Large intestine (tissue), 3 donors: ENCODE results near the gene RBMS1. TPM values are rescaled to one million over a fixed set of nuclear protein-coding genes. Genes with fewer than 3 reads are reported as not detected.

ENCODE experiments used
- DNase-seq, 2 donors: peaks; one replicate each; pipeline versions ENCODE4 v3.0.0 to v3.0.0-alpha.2; 2013
- H3K27ac ChIP-seq: one replicate; pipeline ENCODE4 v1.5.1; 2013; ENCODE audit warnings: low read length
- H3K27me3 ChIP-seq: 2 replicates; pipeline ENCODE4 v1.6.1; 2013; ENCODE audit warnings: low read length; ENCODE audit not compliant: control insufficient read depth, insufficient read depth
- H3K36me3 ChIP-seq: 2 replicates; pipeline ENCODE4 v1.6.1; 2013; ENCODE audit warnings: low read length; ENCODE audit not compliant: control insufficient read depth, insufficient read depth
- H3K4me1 ChIP-seq: one replicate; pipeline ENCODE4 v1.6.1; 2013; ENCODE audit warnings: low read length; ENCODE audit not compliant: control insufficient read depth, insufficient read depth
- H3K4me3 ChIP-seq: one replicate; pipeline ENCODE4 v1.5.1; 2013; ENCODE audit warnings: low read length
- H3K9me3 ChIP-seq: one replicate; pipeline ENCODE4 v1.6.1; 2013; ENCODE audit warnings: mild to moderate bottlenecking, low read depth, low read length, moderate library complexity; ENCODE audit not compliant: control insufficient read depth
- WGBS: methylation state at CpG from one replicate; pipeline ENCODE4 v1.1.5; 2013; ENCODE audit warnings: low lambda C conversion rate; ENCODE audit not compliant: insufficient coverage; 5-methylcytosine and 5-hydroxymethylcytosine counted together
- polyA plus RNA-seq: library from polyadenylated mRNA; unstranded; fragments of 120-200 nt; gene quantifications from one replicate; pipeline ENCODE4 v1.2.1, GENCODE V29; 2013

Gene RBMS1
- polyA plus RNA-seq, 1 donor, result 46.6 TPM

DNA sequence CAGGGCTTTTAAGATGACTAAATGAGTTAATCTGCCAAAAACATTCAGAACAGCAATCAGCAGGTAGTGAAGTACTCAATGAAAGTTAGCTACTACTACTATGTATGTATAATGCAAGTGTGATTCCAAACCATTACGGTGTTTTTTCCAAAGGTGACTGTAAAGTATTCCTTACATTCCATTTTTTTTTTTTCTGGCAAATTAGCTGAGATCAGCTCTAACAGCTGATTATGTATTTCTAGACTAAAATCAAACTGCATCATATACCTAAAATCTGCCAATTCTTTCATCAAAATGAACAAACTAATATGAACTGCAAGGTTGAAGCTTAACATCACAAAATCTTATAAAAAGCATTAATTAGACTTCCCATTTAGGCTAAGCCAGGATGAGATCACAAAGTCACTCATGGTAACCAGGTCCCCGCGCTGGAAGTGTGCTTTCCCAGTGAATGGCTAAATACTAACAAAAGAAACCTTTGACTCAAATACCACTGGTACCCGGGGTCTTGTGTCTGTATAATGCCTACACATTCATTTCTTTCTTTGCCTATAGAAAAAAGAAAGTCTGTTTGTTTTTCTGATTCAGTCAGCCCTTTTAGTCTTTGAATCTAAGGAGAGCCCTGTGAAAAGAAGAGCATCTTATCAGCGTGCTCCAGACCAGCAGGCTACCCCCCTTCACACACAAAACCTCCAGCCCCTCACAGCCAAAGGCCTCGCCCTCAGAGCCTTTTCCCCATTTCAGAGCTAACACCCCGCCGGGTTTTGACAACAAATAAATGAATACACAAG lies 88.3 kb downstream of the RBMS1 start:
- WGBS, result no CpG with 5 or more reads among the region's 8 CpGs
- no peak for DNase-seq
- H3K36me3 ChIP-seq, result no peaks in the 10 kb centered on the region
- no peaks in the 10 kb centered on the region for H3K4me1 ChIP-seq
- no peak overlapping the region for H3K4me3 ChIP-seq
- H3K27ac ChIP-seq, result no peak overlapping the region
- H3K27me3 ChIP-seq, result peaks cover 9% of the 10 kb centered on the region
- no peaks in the 10 kb centered on the region for H3K9me3 ChIP-seq

DNA sequence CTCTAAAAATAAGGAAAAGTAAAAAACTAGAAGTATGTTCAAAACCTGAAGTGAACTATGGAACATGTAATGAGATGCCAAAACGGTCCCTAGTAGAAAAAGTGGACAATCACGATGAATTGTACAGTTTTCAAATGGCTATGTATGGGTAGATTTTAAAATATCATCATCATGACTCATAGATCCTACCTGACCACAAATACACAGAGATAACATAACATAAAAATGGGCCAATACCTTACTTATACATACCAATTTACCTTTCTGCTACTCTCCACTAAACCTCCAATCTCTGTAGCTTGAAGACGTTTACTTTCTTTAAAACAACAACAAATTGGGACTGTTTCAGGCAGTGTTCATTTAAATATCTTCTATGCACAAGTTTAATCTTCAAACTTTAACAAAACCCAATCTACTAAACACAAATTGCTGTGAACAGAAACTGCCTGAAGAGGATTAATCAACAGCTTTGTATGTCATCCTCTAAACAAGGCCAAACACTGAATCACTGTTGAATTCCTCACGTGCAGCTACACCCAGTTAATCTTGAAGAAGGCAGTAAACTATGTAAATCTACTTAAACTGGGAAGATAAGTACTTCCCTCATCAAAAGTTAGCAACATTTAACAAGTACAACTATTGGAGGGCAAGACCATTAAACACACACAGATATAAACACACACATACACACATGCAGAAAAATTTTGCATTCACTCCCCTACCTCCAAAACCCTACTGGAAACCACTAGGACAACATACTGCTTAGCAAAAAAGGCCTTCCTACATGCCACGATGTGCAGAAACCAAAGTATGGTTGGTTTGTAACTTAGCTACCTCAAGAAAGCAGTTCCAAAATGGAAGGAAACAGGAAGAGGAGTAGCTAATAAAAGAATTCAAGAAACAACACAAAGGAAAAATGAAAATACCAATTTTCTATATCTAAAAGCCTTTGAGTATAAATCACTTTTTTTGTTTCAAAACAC lies 90.3 kb downstream of the RBMS1 start:
- 61% methylated on average over 3 of the region's 5 CpGs for WGBS
- Histone ChIP-seq H3K27ac (no peak overlapping the region), H3K9me3 (no peaks in the 10 kb centered on the region), H3K36me3 (no peaks in the 10 kb centered on the region), H3K4me1 (no peaks in the 10 kb centered on the region), H3K27me3 (peaks cover 5% of the 10 kb centered on the region), H3K4me3 (no peak overlapping the region)
- DNase-seq, result peak in 1 of 2 donors; percentile 31

DNA sequence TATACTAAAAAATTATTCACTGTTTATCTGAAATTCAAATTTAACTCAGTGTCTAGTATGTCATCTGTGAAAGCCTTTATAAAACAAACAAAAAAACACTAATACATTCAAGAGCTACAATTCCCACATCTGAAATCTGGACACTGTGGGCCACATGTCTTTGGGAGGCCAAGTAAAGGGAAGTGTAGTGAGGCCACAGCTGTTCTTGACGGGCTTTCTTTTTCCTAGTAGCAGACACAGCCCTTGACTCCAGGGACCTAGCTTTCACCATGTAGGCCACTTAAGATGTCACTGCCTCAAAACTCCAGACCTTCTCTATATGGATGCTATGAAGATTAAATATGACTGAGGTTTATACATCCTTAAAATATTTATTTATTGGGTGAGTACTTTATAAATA lies 91.1 kb downstream of the RBMS1 start:
- no peak for DNase-seq
- H3K9me3 ChIP-seq, result no peaks in the 10 kb centered on the region
- H3K27me3 ChIP-seq, result peaks cover 2% of the 10 kb centered on the region
- WGBS, result no CpG with 5 or more reads among the region's 1 CpG
- H3K27ac ChIP-seq, result no peak overlapping the region
- H3K36me3 ChIP-seq, result no peaks in the 10 kb centered on the region
- H3K4me1 ChIP-seq, result no peaks in the 10 kb centered on the region
- no peak overlapping the region for H3K4me3 ChIP-seq

DNA sequence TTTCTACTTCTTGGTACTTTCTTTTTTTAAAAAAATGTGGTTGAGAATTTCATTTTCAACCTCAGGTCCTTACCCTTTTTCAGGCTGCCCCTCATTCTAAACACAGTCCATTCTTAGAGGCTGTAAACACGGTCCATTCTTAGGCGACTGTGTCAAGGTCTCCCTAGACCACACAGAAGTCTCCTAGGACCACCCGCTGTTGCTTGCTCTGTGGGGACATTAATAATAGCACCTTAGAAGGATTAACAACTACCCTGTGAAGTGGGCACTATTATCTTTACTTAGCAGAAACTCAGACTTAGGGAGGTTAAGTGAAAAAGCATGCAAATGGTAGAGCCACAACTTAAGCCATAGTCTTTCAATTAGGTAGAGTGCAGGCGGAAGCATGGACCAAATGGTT lies 91.7 kb downstream of the RBMS1 start:
- Histone ChIP-seq H3K9me3 (no peaks in the 10 kb centered on the region), H3K27ac (no peak overlapping the region), H3K4me1 (no peaks in the 10 kb centered on the region), H3K27me3 (peaks cover 2% of the 10 kb centered on the region), H3K36me3 (no peaks in the 10 kb centered on the region), H3K4me3 (no peak overlapping the region)
- WGBS, result 82% methylated on average over 1 of the region's 4 CpGs
- no peak for DNase-seq

- no peak overlapping the region for H3K4me3 ChIP-seq
- no peak for DNase-seq
- H3K27ac ChIP-seq, result no peak overlapping the region
- H3K4me1 ChIP-seq, result no peaks in the 10 kb centered on the region
- H3K27me3 ChIP-seq, result peaks cover 2% of the 10 kb centered on the region
- H3K36me3 ChIP-seq, result no peaks in the 10 kb centered on the region
- H3K9me3 ChIP-seq, result no peaks in the 10 kb centered on the region
- 0% methylated on average over 1 of the region's 1 CpG for WGBS
Observed at GRCh38 chr2:160399880-160400279, 93.7 kb downstream of the RBMS1 start.

DNA sequence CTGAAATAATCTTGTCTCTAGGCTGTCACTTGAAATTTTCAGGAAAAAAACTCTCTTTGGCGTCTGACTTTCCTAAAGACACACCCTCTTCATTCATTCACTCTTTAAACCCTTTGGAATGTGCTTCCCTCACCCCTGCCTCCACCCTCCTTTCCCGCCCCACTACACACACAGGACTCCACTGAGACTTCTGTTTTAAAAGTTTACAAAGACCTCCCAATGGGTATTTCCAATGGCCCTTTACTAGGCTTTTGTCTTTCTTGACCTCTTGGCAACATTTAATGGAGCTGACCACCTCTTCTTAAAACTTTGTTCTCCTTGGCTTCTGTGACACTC lies 96.1 kb downstream of the RBMS1 start:
- no peak for DNase-seq
- 60% methylated on average over 1 of the region's 2 CpGs for WGBS
- Histone ChIP-seq H3K36me3 (no peaks in the 10 kb centered on the region), H3K4me1 (no peaks in the 10 kb centered on the region), H3K27ac (no peak overlapping the region), H3K27me3 (no peaks in the 10 kb centered on the region), H3K4me3 (no peak overlapping the region), H3K9me3 (no peaks in the 10 kb centered on the region)

DNA sequence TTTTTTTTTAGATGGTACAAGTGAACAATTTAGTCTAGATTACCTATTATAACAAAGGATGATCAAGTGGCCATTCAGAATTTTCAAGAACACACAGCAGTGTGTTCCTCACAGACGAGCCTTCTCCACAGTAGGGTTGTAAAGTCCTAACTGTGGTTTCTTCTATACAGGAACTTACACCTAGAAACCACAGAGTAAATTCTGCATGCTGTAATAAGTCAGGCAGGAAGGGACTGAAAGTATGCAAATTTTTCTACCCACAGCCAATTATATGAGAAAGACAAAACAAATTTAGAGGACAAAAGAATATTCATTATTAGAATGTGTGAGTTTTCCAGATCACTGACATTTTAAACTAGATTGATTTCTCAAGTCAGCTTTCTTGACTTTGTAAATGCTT lies 99.5 kb downstream of the RBMS1 start:
- no peak for DNase-seq
- no peak overlapping the region for H3K27ac ChIP-seq
- no peaks in the 10 kb centered on the region for H3K9me3 ChIP-seq
- no peaks in the 10 kb centered on the region for H3K36me3 ChIP-seq
- H3K4me1 ChIP-seq, result no peaks in the 10 kb centered on the region
- no CpG with 5 or more reads among the region's 1 CpG for WGBS
- H3K27me3 ChIP-seq, result no peaks in the 10 kb centered on the region
- no peak overlapping the region for H3K4me3 ChIP-seq

- 100% methylated on average over 2 of the region's 3 CpGs for WGBS
- no peak overlapping the region for H3K27ac ChIP-seq
- H3K9me3 ChIP-seq, result no peaks in the 10 kb centered on the region
- DNase-seq, result no peak
- no peaks in the 10 kb centered on the region for H3K4me1 ChIP-seq
- H3K4me3 ChIP-seq, result no peak overlapping the region
- H3K27me3 ChIP-seq, result no peaks in the 10 kb centered on the region
- H3K36me3 ChIP-seq, result no peaks in the 10 kb centered on the region
Observed at GRCh38 chr2:160392201-160392600, 101.4 kb downstream of the RBMS1 start.

DNA sequence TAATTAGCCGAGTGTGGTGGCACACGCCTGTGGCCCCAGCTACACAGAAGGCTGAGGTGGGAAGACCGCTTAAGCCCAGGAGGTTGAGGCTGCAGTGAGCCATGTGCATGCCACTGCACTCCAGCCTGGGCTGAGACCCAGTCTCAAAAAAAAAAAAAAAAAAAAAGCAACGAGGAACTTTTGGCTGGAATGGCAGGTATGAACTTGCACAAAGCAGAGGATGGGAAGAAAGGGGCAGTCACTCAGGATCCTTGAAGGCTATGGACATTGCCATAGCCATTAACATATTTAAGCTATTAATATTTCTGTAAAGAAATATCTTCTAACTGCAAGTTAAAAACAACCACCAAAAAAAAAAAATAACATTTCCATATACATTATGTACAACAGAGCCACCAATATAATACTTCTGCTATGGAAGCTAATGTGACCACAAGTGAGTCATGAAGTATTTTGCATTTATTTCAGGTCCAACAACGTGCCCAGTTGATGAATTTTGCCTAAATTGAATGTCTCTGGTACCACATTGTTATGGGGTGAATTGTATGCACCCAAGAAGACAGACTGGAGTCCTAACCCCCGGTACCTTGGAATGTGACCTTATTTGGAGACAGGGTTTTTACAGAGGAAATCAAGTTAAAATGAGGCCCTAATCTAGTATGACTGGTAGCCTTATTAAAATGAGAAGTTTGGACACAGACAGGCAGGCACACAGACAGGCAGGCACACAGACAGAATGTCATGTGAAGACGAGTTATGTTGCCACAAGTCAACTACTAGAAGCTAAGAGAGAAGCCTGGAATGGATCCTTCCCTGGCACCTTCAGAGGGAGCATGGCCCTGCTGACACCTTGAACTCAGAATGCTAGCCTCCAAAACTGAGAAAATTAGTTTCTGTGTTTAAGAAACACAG lies 102.8 kb downstream of the RBMS1 start:
- no peak overlapping the region for H3K27ac ChIP-seq
- H3K27me3 ChIP-seq, result no peaks in the 10 kb centered on the region

GRCh38 chr2:160389875-160390274 lies 103.7 kb downstream of the RBMS1 start:
- Histone ChIP-seq H3K4me3 (no peak overlapping the region), H3K4me1 (no peaks in the 10 kb centered on the region), H3K9me3 (no peaks in the 10 kb centered on the region), H3K36me3 (no peaks in the 10 kb centered on the region), H3K27ac (no peak overlapping the region), H3K27me3 (no peaks in the 10 kb centered on the region)
- no peak for DNase-seq

More for the DNA sequence above, 102.8 kb downstream of the RBMS1 start:
- no peaks in the 10 kb centered on the region for H3K4me1 ChIP-seq
- H3K4me3 ChIP-seq, result no peak overlapping the region
- no peaks in the 10 kb centered on the region for H3K36me3 ChIP-seq
- H3K9me3 ChIP-seq, result no peaks in the 10 kb centered on the region
- no peak for DNase-seq
- WGBS, result no CpG with 5 or more reads among the region's 7 CpGs
